Measurements from ENCODE around the gene PDE9A. TPM values are rescaled to one million over a fixed set of nuclear protein-coding genes. Genes with fewer than 3 reads are reported as not detected.

PDE9A gene
- total and polyA plus RNA-seq, 2 of the 4 experiments (the other 2 are of a cell fraction), result 0.89 to 0.90 TPM

DNA sequence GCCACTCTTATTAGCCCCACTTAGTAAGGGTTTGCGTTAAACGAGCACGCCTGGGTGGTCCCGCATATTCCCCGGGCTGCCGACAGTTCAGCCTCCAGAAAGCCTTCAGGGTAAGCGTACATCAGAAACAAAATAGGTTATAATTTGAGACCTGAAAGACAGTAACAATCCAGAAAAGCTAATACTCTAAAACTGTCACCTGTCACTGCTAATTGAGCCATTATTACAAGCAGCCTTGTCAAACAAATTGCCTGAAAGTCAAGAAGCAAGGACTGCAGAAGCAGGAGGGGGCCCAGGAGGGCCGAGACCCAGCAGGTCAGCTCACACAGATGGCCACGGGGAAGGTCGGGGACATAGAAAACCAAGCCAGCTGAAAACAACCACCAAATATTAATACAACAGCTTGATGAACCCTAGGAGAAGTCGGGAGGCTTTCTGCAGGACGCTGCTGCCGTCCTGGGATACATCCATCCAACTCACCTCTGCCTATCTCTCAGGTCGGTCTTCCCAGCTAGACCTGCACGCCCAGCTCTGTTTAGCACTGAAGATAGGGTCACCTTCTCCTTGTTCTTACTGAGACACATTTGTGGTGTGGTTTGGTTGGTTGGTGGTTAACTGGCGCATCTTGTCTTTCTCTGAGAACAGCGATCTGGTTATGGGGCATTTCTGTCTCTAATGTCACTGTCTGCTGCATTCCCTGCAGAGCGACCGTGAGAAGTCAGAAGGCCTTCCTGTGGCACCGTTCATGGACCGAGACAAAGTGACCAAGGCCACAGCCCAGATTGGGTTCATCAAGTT, 115.1 kb downstream of the PDE9A start:
- Histone ChIP-seq H3K27me3 (ENCODE audit: control insufficient read depth, insufficient read depth, low read length) (no peaks in the 10 kb centered on the region), H3K9me3 (ENCODE audit: control insufficient read depth, insufficient read depth, low read length) (no peaks in the 10 kb centered on the region), H3K9ac (ENCODE audit: low read depth, low read length) (no peak overlapping the region), H4K20me1 (ENCODE audit: insufficient read depth, low read length) (no peaks in the 10 kb centered on the region; the same call in 1 of the 2 replicates), H4K8ac (ENCODE audit: low read depth in 2 of 2, low read length in 2 of 2) (no peak overlapping the region), H3K23ac (ENCODE audit: low read depth, low read length) (no peak overlapping the region), H3K4me1 (ENCODE audit: control insufficient read depth, insufficient read depth, low read length) (no peaks in the 10 kb centered on the region), H2BK20ac (ENCODE audit: low read depth, low read length) (no peak overlapping the region), H3K4me2 (ENCODE audit: low read depth, low read length) (no peak overlapping the region), H3K4ac (ENCODE audit: low read depth, low read length) (no peak overlapping the region), H3K79me1 (ENCODE audit: low read depth in 1 of 2, low read length in 2 of 2) (no peaks in the 10 kb centered on the region), H3K36me3 (ENCODE audit: control insufficient read depth, insufficient read depth, low read length) (peaks cover 9% of the 10 kb centered on the region; the same call in 1 of the 2 replicates), H3K4me3 (ENCODE audit: insufficient read depth, low read depth, low read length) (no peak overlapping the region), H2AK9ac (replicated peaks; ENCODE audit: low read depth, low read length, poor library complexity) (no peak overlapping the region), H2AFZ (replicated peaks; ENCODE audit: low read length, poor library complexity) (no peak overlapping the region), H2BK5ac (ENCODE audit: low read depth, low read length, poor library complexity, severe bottlenecking) (no peak overlapping the region), H3K18ac (ENCODE audit: low read depth, low read length) (no peak overlapping the region), H4K91ac (ENCODE audit: insufficient read depth, low read depth, low read length) (no peak overlapping the region), H3K56ac (ENCODE audit: extremely low read depth, insufficient read depth, low read length) (no peak overlapping the region), H4K5ac (ENCODE audit: low read depth, low read length) (no peak overlapping the region), H2AK5ac (ENCODE audit: low read depth, low read length) (no peak overlapping the region), H2BK15ac (ENCODE audit: low read depth, low read length) (no peak overlapping the region), H3K14ac (replicated peaks; ENCODE audit: low read depth, low read length) (no peak overlapping the region), H3K9me1 (ENCODE audit: insufficient read depth, low read length) (peaks cover 6% of the 10 kb centered on the region; the same call in 1 of the 2 replicates), H2BK120ac (ENCODE audit: low read depth, low read length) (no peak overlapping the region), H3K27ac (ENCODE audit: insufficient read depth, low read length) (no peak overlapping the region)
- no TSS peak for BruUV-seq (replicated peaks)
- WGBS, 2 experiments (ENCODE audit: extremely low coverage in 2 of 2, insufficient read length in 1 of 2), result 91% methylated on average over 8 of the region's 21 CpGs; no CpG with 5 or more reads in 1 of the 2 experiments
- in situ Hi-C loops (cut with MboI; ENCODE audit: low sequenced_read_pairs) (loop anchor here (25.0 kb wide), 1 partner anchor 94 kb away; no protein-coding TSS in a partner anchor), intact Hi-C loops (cut with micrococcal nuclease) (no loop called here), dilution Hi-C loops (cut with HindIII; ENCODE audit: low sequenced_read_pairs, unreplicated experiment) (no loop called here)
- ATAC-seq (ENCODE audit: low read depth) (no peak), DNase-seq (no peak)
- ChIA-PET CTCF (no interaction called here), POLR2A (ENCODE audit: unreplicated experiment) (no interaction called here)
- TF ChIP-seq RAD21 (IDR thresholded peaks at IDR 0.05; ENCODE audit: low read length) (no peak), USF2 (IDR thresholded peaks at IDR 0.05; ENCODE audit: low read depth, low read length) (no peak), RFX5 (IDR thresholded peaks at IDR 0.05; ENCODE audit: low read depth, low read length) (no peak), POLR2A (IDR thresholded peaks at IDR 0.05; ENCODE audit: low read depth, low read length) (no peak), RCOR1 (IDR thresholded peaks at IDR 0.05; ENCODE audit: insufficient replicate concordance, low read length) (no peak), MAZ (IDR thresholded peaks at IDR 0.05; ENCODE audit: borderline replicate concordance, low read depth, low read length) (no peak), FOS (IDR thresholded peaks at IDR 0.05; ENCODE audit: low read depth, low read length) (no peak), SMC3 (IDR thresholded peaks at IDR 0.05; ENCODE audit: low read depth, low read length) (no peak), CEBPB (IDR thresholded peaks at IDR 0.05; ENCODE audit: low read depth, low read length) (no peak)
